HCT116 (cell line): Measurements from ENCODE around the gene PPP2R5A. TPM values are rescaled to one million over a fixed set of nuclear protein-coding genes. Genes with fewer than 3 reads are reported as not detected.

Experiments
- ATAC-seq: fragments of 200-7000 bp; cut with Tn5 transposase; 2 replicates; pipeline ENCODE4 v1.9.1; 2020; ENCODE audit warnings: mild to moderate bottlenecking, moderate library complexity
- BruUV-seq: library from RNA; stranded (reverse); fragments of 400-500 nt; replicated peaks from 2 replicates; lab custom pipeline; 2021; lab: Mats Ljungman, UMichigan
- CTCF ChIA-PET: fragments of 300-600 bp; sonication (Branson Sonifier 250); formaldehyde crosslinking; loops from one replicate; lab custom pipeline; 2021; ENCODE audit warnings: antibody characterized with exemption; lab: Charles Lee
- POLR2A ChIA-PET: fragments of 300-600, 350-600 bp; sonication (Branson Sonifier 250); formaldehyde crosslinking; loops from one replicate; lab custom pipeline; 2021; ENCODE audit warnings: antibody characterized with exemption; lab: Charles Lee
- RAD21 ChIA-PET, 2 experiments: fragments of 300-600 bp; sonication (Branson Sonifier 250); formaldehyde crosslinking; loops; one replicate each; lab custom pipeline; 2023; ENCODE audit warnings: low total read pairs in 2 of 2; ENCODE audit not compliant: uncharacterized antibody in 2 of 2, unreplicated experiment in 2 of 2, low non-redundant PET in 1 of 2; lab: Charles Lee
- DNase-seq: peaks from one replicate; pipeline ENCODE4 v3.0.0-alpha.2; 2010; ENCODE audit warnings: low read depth, low spot score
- H2AFZ ChIP-seq: fragments of 200-600 bp; shearing (Covaris generic), sonication (generic); 2 replicates; pipeline ENCODE4 v1.6.1; 2017; ENCODE audit warnings: low read depth, mixed run types, mixed read lengths, antibody characterized with exemption, low read length; ENCODE audit not compliant: poor library complexity, severe bottlenecking
- H3K27ac ChIP-seq: 2 replicates; pipeline ENCODE4 v1.5.1; 2012; ENCODE audit warnings: low read depth, low read length
- H3K27me3 ChIP-seq: fragments of 200-600 bp; sonication (generic); 2 replicates; pipeline ENCODE4 v1.6.1; 2016; ENCODE audit warnings: mixed run types, low read length, mixed read lengths; ENCODE audit not compliant: insufficient read depth
- H3K36me3 ChIP-seq, 2 experiments: fragments of 200-500 bp in 1 of 2; fragments of 200-600 bp in 1 of 2; sonication (Bioruptor generic) in 1 of 2; sonication (generic) in 1 of 2; 2 replicates each; pipeline versions ENCODE4 v1.5.1 to v1.6.1; 2014 to 2016; ENCODE audit warnings: low read length in 2 of 2, inconsistent platforms in 1 of 2, mixed read lengths in 1 of 2, mixed run types in 1 of 2; ENCODE audit not compliant: insufficient read depth in 2 of 2, control insufficient read depth in 1 of 2
- H3K4me1 ChIP-seq, 2 experiments: fragments of 200-600 bp in 1 of 2; sonication (generic) in 1 of 2; 2 replicates each; pipeline versions ENCODE4 v1.5.1 to v1.6.1; 2012 to 2017; ENCODE audit warnings: low read length in 2 of 2, inconsistent platforms in 1 of 2, mild to moderate bottlenecking in 1 of 2, mixed read lengths in 1 of 2, mixed run types in 1 of 2, moderate library complexity in 1 of 2; ENCODE audit not compliant: insufficient read depth in 2 of 2, control insufficient read depth in 1 of 2
- H3K4me2 ChIP-seq: fragments of 200-600 bp; sonication (generic); 2 replicates; pipeline ENCODE4 v1.6.1; 2017; ENCODE audit warnings: mixed run types, low read length, mixed read lengths
- H3K4me3 ChIP-seq, 2 experiments: fragments of 200-600 bp in 1 of 2; sonication (generic) in 1 of 2; replicated peaks in 1 of 2; 2 replicates each; pipeline ENCODE4 v1.5.1; 2011 to 2016; ENCODE audit warnings: low read length in 2 of 2, control low read depth in 1 of 2, low read depth in 1 of 2, mild to moderate bottlenecking in 1 of 2, mixed read lengths in 1 of 2, mixed run types in 1 of 2
- H3K79me2 ChIP-seq: fragments of 200-600 bp; sonication (generic); 2 replicates; pipeline ENCODE4 v1.6.1; 2017; ENCODE audit warnings: mild to moderate bottlenecking, mixed run types, low read length, moderate library complexity, mixed read lengths; ENCODE audit not compliant: insufficient read depth
- H3K9ac ChIP-seq: fragments of 200-600 bp; sonication (generic); 2 replicates; pipeline ENCODE4 v1.6.1; 2016; ENCODE audit warnings: low read length, mixed read lengths
- H3K9me2 ChIP-seq: fragments of 200-600 bp; sonication (generic), shearing (Covaris generic); 2 replicates; pipeline ENCODE4 v1.6.1; 2017; ENCODE audit warnings: mixed run types, mild to moderate bottlenecking, moderate library complexity; ENCODE audit not compliant: insufficient read depth
- H3K9me3 ChIP-seq, 2 experiments: fragments of 200-500 bp in 1 of 2; fragments of 200-600 bp in 1 of 2; sonication (Bioruptor generic) in 1 of 2; sonication (generic) in 1 of 2; 2 replicates each; pipeline ENCODE4 v1.6.1; 2014 to 2017; ENCODE audit warnings: low read length in 2 of 2, mixed read lengths in 2 of 2, inconsistent platforms in 1 of 2, low read depth in 1 of 2, mild to moderate bottlenecking in 1 of 2, mixed run types in 1 of 2, moderate library complexity in 1 of 2; ENCODE audit not compliant: control insufficient read depth in 1 of 2, insufficient read depth in 1 of 2
- H4K20me1 ChIP-seq: fragments of 200-600 bp; sonication (generic), shearing (Covaris generic); 2 replicates; pipeline ENCODE4 v1.6.1; 2017; ENCODE audit warnings: mixed run types, mild to moderate bottlenecking, moderate library complexity; ENCODE audit not compliant: insufficient read depth
- EGR1 ChIP-seq: IDR thresholded peaks from 2 replicates; pipeline ENCODE4 v1.6.1; 2012; ENCODE audit warnings: low read depth
- FOSL1 ChIP-seq: IDR thresholded peaks from 2 replicates; pipeline ENCODE4 v1.6.1; 2012; ENCODE audit warnings: low read depth
- SP1 ChIP-seq: IDR thresholded peaks from 2 replicates; pipeline ENCODE4 v1.6.1; 2012; ENCODE audit warnings: low read depth
- YY1 ChIP-seq: IDR thresholded peaks from 2 replicates; pipeline ENCODE4 v1.6.1; 2011; ENCODE audit warnings: low read length, low read depth, moderate library complexity, mild to moderate bottlenecking; ENCODE audit not compliant: insufficient replicate concordance; ENCODE audit errors: extremely low read depth
- intact Hi-C: fragments of 100-400 bp; cut with micrococcal nuclease; formaldehyde crosslinking; loops from 2 replicates; pipeline ENCODE4 v1.10.0; 2022
- total RNA-seq: library from RNA; stranded (reverse); gene quantifications from one replicate; pipeline ENCODE4 v1.2.1, GENCODE V29; 2021; ENCODE audit not compliant: unreplicated experiment

Gene PPP2R5A
- total RNA-seq, 1 experiment from 2014 or later = 33.1 TPM

- ChIA-PET CTCF (interaction anchor here (1.1 to 1.2 kb wide), 2 partner anchors 289 to 679 kb away, joined by 3 to 4 read pairs; no protein-coding TSS in a partner anchor), RAD21 (no interaction called here), POLR2A (no interaction called here)
- no peaks in the 10 kb centered on the region for H3K9me2 ChIP-seq
- no peaks in the 10 kb centered on the region for H4K20me1 ChIP-seq
- H3K4me2 ChIP-seq = no peak overlapping the region
- H2AFZ ChIP-seq = no peak overlapping the region
- no peaks in the 10 kb centered on the region for H3K79me2 ChIP-seq
- H3K9me3 ChIP-seq = no peaks in the 10 kb centered on the region
- H3K4me3 ChIP-seq = no peak overlapping the region
- peaks cover 13 to 25% of the 10 kb centered on the region in 2 experiments for H3K36me3 ChIP-seq
- H3K27me3 ChIP-seq = no peaks in the 10 kb centered on the region
- H3K4me1 ChIP-seq = no peaks in the 10 kb centered on the region
- intact Hi-C loops = no loop called here
- BruUV-seq = no TSS peak
- H3K9ac ChIP-seq = no peak overlapping the region
- TF ChIP-seq YY1 = no peak
- no peak for TF ChIP-seq SP1
- no peak overlapping the region for H3K27ac ChIP-seq
- ATAC-seq (no peak), DNase-seq (no peak)
These were observed 74.7 kb downstream of the PPP2R5A start for GRCh38 chr1:212359794-212360479.

- BruUV-seq = no TSS peak
- H3K36me3 ChIP-seq = peaks cover 11 to 13% of the 10 kb centered on the region in 2 experiments; a peak in 3 of 4 replicates
- ChIA-PET CTCF (interaction anchor here (0.9 to 5.4 kb wide), 3 partner anchors 93 to 329 kb away, joined by 3 to 42 read pairs (median 3); partner anchors contain the start of genes DTL and INTS7), POLR2A (interaction anchor here (0.7 kb wide), 1 partner anchor 17 kb away, joined by 3 read pairs; no protein-coding TSS in a partner anchor), RAD21 (interaction anchor here in 1 of 2 experiments (1.8 kb wide), 1 partner anchor 295 kb away, joined by 5 read pairs; no protein-coding TSS in a partner anchor)
- no peak overlapping the region for H3K27ac ChIP-seq
- no peak overlapping the region for H3K9ac ChIP-seq
- TF ChIP-seq FOSL1 (no peak), SP1 (no peak), EGR1 (no peak)
- no peaks in the 10 kb centered on the region for H3K9me3 ChIP-seq
- no peak overlapping the region for H3K4me2 ChIP-seq
- H3K79me2 ChIP-seq = no peaks in the 10 kb centered on the region
- H3K4me3 ChIP-seq = no peak overlapping the region
- no peaks in the 10 kb centered on the region for H3K9me2 ChIP-seq
- no peak for DNase-seq
- no peak overlapping the region for H2AFZ ChIP-seq
- no peaks in the 10 kb centered on the region for H3K27me3 ChIP-seq
- peaks cover 3% of the 10 kb centered on the region; the same call in 1 of the 2 replicates for H4K20me1 ChIP-seq
- no peak for ATAC-seq
- no peaks in the 10 kb centered on the region for H3K4me1 ChIP-seq
- intact Hi-C loops = loop anchor here (5.0 kb wide), 3 partner anchors 92 to 683 kb away; no protein-coding TSS in a partner anchor
These were observed 79.8 kb downstream of the PPP2R5A start for GRCh38 chr1:212364985-212365384.
